A673 (cell line): Measurements from ENCODE around the gene MICAL2. TPM values are rescaled to one million over a fixed set of nuclear protein-coding genes. Genes with fewer than 3 reads are reported as not detected.
A peak's percentile ranks its signal among the peaks of the same experiment; 100 is the strongest.

Experiments used
- BruUV-seq: library from RNA; stranded (reverse); fragments of 400-500 nt; replicated peaks from 2 replicates; lab custom pipeline; 2021; lab: Mats Ljungman, UMichigan
- CTCF ChIA-PET: fragments of 300-600 bp; sonication (Branson Sonifier 250); formaldehyde crosslinking; loops from one replicate; lab custom pipeline; 2022; ENCODE audit warnings: antibody characterized with exemption; lab: Charles Lee
- POLR2A ChIA-PET: fragments of 300-600 bp; sonication (Branson Sonifier 250); formaldehyde crosslinking; loops from one replicate; lab custom pipeline; 2022; ENCODE audit warnings: antibody characterized with exemption; ENCODE audit not compliant: low non-redundant PET; lab: Charles Lee
- DNase-seq: peaks from one replicate; pipeline ENCODE4 v3.0.0-alpha.2; 2015; ENCODE audit warnings: low spot score
- H3K27ac ChIP-seq: fragments of 200-600 bp; sonication (generic); 2 replicates; pipeline ENCODE4 v1.5.1; 2016; ENCODE audit warnings: mixed run types, low read depth, mild to moderate bottlenecking, mixed read lengths, antibody characterized with exemption, low read length; ENCODE audit not compliant: poor library complexity, severe bottlenecking
- H3K27me3 ChIP-seq: fragments of 200-600 bp; sonication (generic); replicated peaks from 2 replicates; pipeline ENCODE4 v1.6.1; 2017; ENCODE audit warnings: mixed run types, low read depth, mild to moderate bottlenecking, mixed read lengths, antibody characterized with exemption, low read length; ENCODE audit not compliant: insufficient read depth, poor library complexity
- H3K36me3 ChIP-seq: fragments of 200-600 bp; sonication (generic); 2 replicates; pipeline ENCODE4 v1.6.1; 2016; ENCODE audit warnings: mixed run types, mild to moderate bottlenecking, mixed read lengths, antibody characterized with exemption, low read length; ENCODE audit not compliant: insufficient read depth, poor library complexity, severe bottlenecking
- H3K4me1 ChIP-seq: fragments of 200-600 bp; sonication (generic); 2 replicates; pipeline ENCODE4 v1.6.1; 2017; ENCODE audit warnings: mixed run types, mild to moderate bottlenecking, mixed read lengths, antibody characterized with exemption, low read length; ENCODE audit not compliant: insufficient read depth, poor library complexity, severe bottlenecking
- H3K4me3 ChIP-seq: fragments of 200-600 bp; sonication (generic); 2 replicates; pipeline ENCODE4 v1.5.1; 2016; ENCODE audit warnings: low read depth, mixed run types, mild to moderate bottlenecking, mixed read lengths, low read length; ENCODE audit not compliant: poor library complexity, severe bottlenecking
- H3K9me3 ChIP-seq: fragments of 200-600 bp; sonication (generic); 2 replicates; pipeline ENCODE4 v1.6.1; 2016; ENCODE audit warnings: mixed run types, low read depth, mild to moderate bottlenecking, mixed read lengths, antibody characterized with exemption, low read length; ENCODE audit not compliant: poor library complexity, severe bottlenecking
- CTCF ChIP-seq: fragments of 300-800, 200-600 bp; sonication (generic); conservative IDR thresholded peaks from 2 replicates; pipeline ENCODE4 v1.5.1; 2017; ENCODE audit warnings: low read depth, mild to moderate bottlenecking, antibody characterized with exemption, low read length, moderate library complexity, mixed read lengths
- EZH2 ChIP-seq: fragments of 200-600 bp; sonication (generic); IDR thresholded peaks from 2 replicates; pipeline ENCODE4 v1.6.1; 2017; ENCODE audit warnings: borderline replicate concordance, low read depth, mild to moderate bottlenecking, mixed read lengths, antibody characterized with exemption, low read length; ENCODE audit not compliant: poor library complexity, severe bottlenecking
- intact Hi-C: fragments of 100-400 bp; cut with micrococcal nuclease; formaldehyde crosslinking; loops from one replicate; pipeline ENCODE4 v1.10.0; 2022; ENCODE audit not compliant: unreplicated experiment
- total RNA-seq: library from RNA; stranded (reverse); gene quantifications from 2 replicates; pipeline ENCODE4 v1.2.3, GENCODE V29; 2021

MICAL2 gene
- total RNA-seq, 1 experiment from 2014 or later = 1.1 TPM

GRCh38 chr11:12160231-12160630 is 49.8 kb downstream of the MICAL2 start:
- CTCF ChIA-PET = no interaction called here
- BruUV-seq = no TSS peak
- Histone ChIP-seq H3K27me3 (no peaks in the 10 kb centered on the region), H3K9me3 (no peaks in the 10 kb centered on the region), H3K4me3 (no peak overlapping the region), H3K4me1 (no peaks in the 10 kb centered on the region), H3K27ac (no peak overlapping the region), H3K36me3 (no peaks in the 10 kb centered on the region)
- POLR2A ChIA-PET = no interaction called here
- TF ChIP-seq EZH2 = no peak
- TF ChIP-seq CTCF = no peak
- intact Hi-C loops = no loop called here
- DNase-seq = no peak

- no peak overlapping the region for H3K4me3 ChIP-seq
- H3K36me3 ChIP-seq = no peaks in the 10 kb centered on the region
- no peak for TF ChIP-seq CTCF
- TF ChIP-seq EZH2 = no peak
- peak; percentile 41 for DNase-seq
- H3K4me1 ChIP-seq = no peaks in the 10 kb centered on the region
- no peak overlapping the region for H3K27ac ChIP-seq
- BruUV-seq = no TSS peak
- ChIA-PET POLR2A (no interaction called here), CTCF (no interaction called here)
- intact Hi-C loops = no loop called here
- H3K27me3 ChIP-seq = no peaks in the 10 kb centered on the region
- no peaks in the 10 kb centered on the region for H3K9me3 ChIP-seq
These were observed 50.3 kb downstream of the MICAL2 start for GRCh38 chr11:12160680-12161079.

GRCh38 chr11:12161137-12161536 is 50.7 kb downstream of the MICAL2 start:
- intact Hi-C loops = no loop called here
- POLR2A ChIA-PET = no interaction called here
- H3K36me3 ChIP-seq = no peaks in the 10 kb centered on the region

More at GRCh38 chr11:12161137-12161536, 50.7 kb downstream of the MICAL2 start:
- no peak for DNase-seq
- TF ChIP-seq EZH2 (no peak), CTCF (no peak)
- no peak overlapping the region for H3K4me3 ChIP-seq
- H3K27ac ChIP-seq = no peak overlapping the region
- H3K9me3 ChIP-seq = no peaks in the 10 kb centered on the region
- CTCF ChIA-PET = no interaction called here
- H3K27me3 ChIP-seq = no peaks in the 10 kb centered on the region
- no TSS peak for BruUV-seq
- no peaks in the 10 kb centered on the region for H3K4me1 ChIP-seq
